Testis (tissue), 3 donors: ENCODE measurements around the gene FCMR. TPM values are rescaled to one million over a fixed set of nuclear protein-coding genes. Genes with fewer than 3 reads are reported as not detected.

Source experiments
- DNase-seq: peaks from one replicate; pipeline ENCODE4 v3.0.0-alpha.2; 2019
- H3K27ac ChIP-seq, 2 donors: fragments of 200-600 bp; sonication (generic); one replicate each; pipeline ENCODE4 v1.5.1; 2019
- H3K27me3 ChIP-seq: fragments of 200-600 bp; sonication (generic); one replicate; pipeline ENCODE4 v1.5.1; 2019
- H3K36me3 ChIP-seq: fragments of 200-600 bp; sonication (generic); one replicate; pipeline ENCODE4 v1.5.1; 2017; ENCODE audit warnings: low read depth; ENCODE audit errors: missing control alignments
- H3K4me1 ChIP-seq: fragments of 200-600 bp; sonication (generic); one replicate; pipeline ENCODE4 v1.5.1; 2019
- H3K4me3 ChIP-seq, 2 donors: fragments of 200-600 bp; sonication (generic); one replicate each; pipeline ENCODE4 v1.5.1; 2017 to 2019
- H3K9me3 ChIP-seq: fragments of 200-600 bp; sonication (generic); one replicate; pipeline ENCODE4 v1.5.1; 2017
- POLR2A ChIP-seq: fragments of 450-650 bp; IDR thresholded peaks from one replicate; pipeline ENCODE4 v1.6.1; 2017; ENCODE audit warnings: antibody characterized with exemption, mild to moderate bottlenecking, moderate library complexity
- WGBS, 2 donors: methylation state at CpG; one replicate each; pipeline ENCODE4 v1.1.5; 2018; 5-methylcytosine and 5-hydroxymethylcytosine counted together
- intact Hi-C: fragments of 100-400 bp; cut with DNase I; formaldehyde crosslinking; loops from one replicate; pipeline ENCODE4 v1.15.1; 2023; ENCODE audit warnings: low total_unique reads
- polyA plus RNA-seq: library from polyadenylated mRNA; stranded (reverse); fragments of 350-450 nt; fragmentation: Illumina TruSeq; extraction: RNeasy Lipid Tissue Mini Kit (QIAGEN cat#74804); gene quantifications from one replicate; pipeline ENCODE4 v1.2.3, GENCODE V29; 2014; ENCODE audit warnings: low read depth, low replicate concordance; ENCODE audit not compliant: insufficient read depth
- total RNA-seq, 2 donors: library from RNA; depleted of rRNA; stranded (reverse); fragments of >200 nt; gene quantifications; one replicate each; pipeline ENCODE4 v1.2.3, GENCODE V29; 2016
- TF ChIP-seq, protein P1 (sequence below), 3 experiments: fragments of 450-650 bp in 2 of 3; fragments of 200-600 bp in 1 of 3; sonication (generic) in 1 of 3; IDR thresholded peaks; one replicate each; pipeline ENCODE4 v1.5.1; 2016 to 2019; ENCODE audit warnings: antibody characterized with exemption in 3 of 3, mild to moderate bottlenecking in 2 of 3, moderate library complexity in 1 of 3

Gene FCMR
- total and polyA plus RNA-seq, 3 donors from 2014 or later, result 1.1 to 5.3 (median 1.3) TPM

DNA sequence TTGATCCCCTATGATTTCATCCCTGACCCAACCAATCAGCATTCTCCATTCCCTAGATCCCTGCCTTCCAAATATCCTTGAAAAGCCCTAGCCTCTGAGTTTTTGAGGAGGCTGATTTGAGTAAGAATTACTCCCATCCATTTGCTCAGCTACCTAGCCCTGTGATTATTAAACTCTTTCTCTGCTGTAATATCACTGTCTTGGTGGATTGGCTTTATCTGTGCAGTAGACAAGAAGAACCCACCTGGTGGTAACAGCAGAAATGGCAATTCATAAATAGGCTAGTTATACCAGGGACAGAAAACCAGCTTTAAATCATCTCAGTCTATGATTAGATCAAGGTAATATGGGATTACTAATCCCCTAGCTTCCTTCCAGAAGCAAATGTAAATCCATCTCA is 43.3 kb downstream of the FCMR start:
- TF ChIP-seq POLR2A, result no peak
- TF ChIP-seq, protein P1, sequence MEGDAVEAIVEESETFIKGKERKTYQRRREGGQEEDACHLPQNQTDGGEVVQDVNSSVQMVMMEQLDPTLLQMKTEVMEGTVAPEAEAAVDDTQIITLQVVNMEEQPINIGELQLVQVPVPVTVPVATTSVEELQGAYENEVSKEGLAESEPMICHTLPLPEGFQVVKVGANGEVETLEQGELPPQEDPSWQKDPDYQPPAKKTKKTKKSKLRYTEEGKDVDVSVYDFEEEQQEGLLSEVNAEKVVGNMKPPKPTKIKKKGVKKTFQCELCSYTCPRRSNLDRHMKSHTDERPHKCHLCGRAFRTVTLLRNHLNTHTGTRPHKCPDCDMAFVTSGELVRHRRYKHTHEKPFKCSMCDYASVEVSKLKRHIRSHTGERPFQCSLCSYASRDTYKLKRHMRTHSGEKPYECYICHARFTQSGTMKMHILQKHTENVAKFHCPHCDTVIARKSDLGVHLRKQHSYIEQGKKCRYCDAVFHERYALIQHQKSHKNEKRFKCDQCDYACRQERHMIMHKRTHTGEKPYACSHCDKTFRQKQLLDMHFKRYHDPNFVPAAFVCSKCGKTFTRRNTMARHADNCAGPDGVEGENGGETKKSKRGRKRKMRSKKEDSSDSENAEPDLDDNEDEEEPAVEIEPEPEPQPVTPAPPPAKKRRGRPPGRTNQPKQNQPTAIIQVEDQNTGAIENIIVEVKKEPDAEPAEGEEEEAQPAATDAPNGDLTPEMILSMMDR (IDR thresholded peaks at IDR 0.05), result no peak
- H3K4me1 ChIP-seq, result no peaks in the 10 kb centered on the region
- H3K4me3 ChIP-seq, result no peak overlapping the region
- intact Hi-C loops, result no loop called here
- DNase-seq, result no peak
- no peak overlapping the region for H3K27ac ChIP-seq
- no peaks in the 10 kb centered on the region for H3K36me3 ChIP-seq
- H3K27me3 ChIP-seq, result no peaks in the 10 kb centered on the region
- no peaks in the 10 kb centered on the region for H3K9me3 ChIP-seq

GRCh38 chr1:206875752-206876377 is 45.9 kb downstream of the FCMR start:
- Histone ChIP-seq H3K4me1 (no peaks in the 10 kb centered on the region), H3K9me3 (no peaks in the 10 kb centered on the region), H3K36me3 (no peaks in the 10 kb centered on the region), H3K27ac (no peak overlapping the region), H3K27me3 (no peaks in the 10 kb centered on the region), H3K4me3 (no peak overlapping the region)
- intact Hi-C loops, result no loop called here
- WGBS, 2 donors, result 84 to 85% methylated on average over 3 of the region's 3 CpGs
- DNase-seq, result no peak
- TF ChIP-seq POLR2A, result no peak
- TF ChIP-seq, protein P1 (IDR thresholded peaks at IDR 0.05), result no peak

GRCh38 chr1:206873603-206874188 is 48.0 kb downstream of the FCMR start:
- H3K27ac ChIP-seq, result no peak overlapping the region
- TF ChIP-seq, protein P1 (IDR thresholded peaks at IDR 0.05), result no peak
- no peak for TF ChIP-seq POLR2A
- no peak for DNase-seq
- no peak overlapping the region for H3K4me3 ChIP-seq
- 94 to 98% methylated on average over 3 of the region's 3 CpGs for WGBS, 2 donors
- H3K36me3 ChIP-seq, result no peaks in the 10 kb centered on the region
- intact Hi-C loops, result no loop called here
- no peaks in the 10 kb centered on the region for H3K9me3 ChIP-seq
- no peaks in the 10 kb centered on the region for H3K27me3 ChIP-seq
- no peaks in the 10 kb centered on the region for H3K4me1 ChIP-seq

DNA sequence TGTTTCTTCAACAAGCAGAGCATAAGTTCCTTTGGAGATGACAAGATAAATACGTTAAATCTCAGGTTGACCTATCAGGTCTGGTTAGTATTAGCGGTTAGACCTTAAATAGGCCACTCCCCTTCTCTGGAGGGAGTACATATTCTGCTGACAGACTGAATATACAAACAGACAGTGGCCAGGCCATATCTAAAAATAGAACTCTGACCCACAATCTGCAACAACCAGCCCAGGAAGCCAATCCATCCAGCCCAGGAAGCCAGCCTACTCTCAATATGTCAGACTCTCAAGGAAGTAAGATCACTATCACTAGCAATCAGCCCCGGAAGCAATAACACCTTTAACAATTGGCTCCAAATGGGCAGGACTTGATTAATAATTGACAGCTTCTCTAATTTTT is 49.6 kb downstream of the FCMR start:
- WGBS, 2 donors, result 84 to 97% methylated on average over 3 of the region's 3 CpGs
- Histone ChIP-seq H3K4me1 (no peaks in the 10 kb centered on the region), H3K27me3 (no peaks in the 10 kb centered on the region), H3K27ac (no peak overlapping the region), H3K36me3 (no peaks in the 10 kb centered on the region), H3K9me3 (no peaks in the 10 kb centered on the region), H3K4me3 (no peak overlapping the region)
- intact Hi-C loops, result no loop called here
- TF ChIP-seq, protein P1 (IDR thresholded peaks at IDR 0.05), result no peak
- no peak for TF ChIP-seq POLR2A
- no peak for DNase-seq

DNA sequence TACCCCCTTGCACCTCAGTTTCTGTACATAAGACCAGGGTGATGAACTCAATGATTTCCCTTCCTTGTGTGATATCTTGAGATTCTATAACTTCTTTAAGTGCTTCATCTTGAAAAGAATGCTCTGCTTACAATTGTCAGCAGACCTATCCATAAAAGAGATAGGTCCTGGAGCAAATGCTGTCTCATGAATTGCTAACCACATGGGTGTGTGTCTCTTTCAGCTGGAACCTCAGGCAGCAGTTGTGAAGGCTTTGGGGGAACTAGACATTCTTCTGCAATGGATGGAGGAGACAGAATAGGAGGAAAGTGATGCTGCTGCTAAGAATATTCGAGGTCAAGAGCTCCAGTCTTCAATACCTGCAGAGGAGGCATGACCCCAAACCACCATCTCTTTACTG is 53.5 kb downstream of the FCMR start:
- no peaks in the 10 kb centered on the region for H3K27me3 ChIP-seq
- no peak for TF ChIP-seq POLR2A
- DNase-seq, result no peak
- no peak overlapping the region for H3K27ac ChIP-seq
- H3K9me3 ChIP-seq, result no peaks in the 10 kb centered on the region
- 74 to 93% methylated on average over 1 of the region's 1 CpG for WGBS, 2 donors
- H3K36me3 ChIP-seq, result no peaks in the 10 kb centered on the region
- no peak overlapping the region for H3K4me3 ChIP-seq
- no peaks in the 10 kb centered on the region for H3K4me1 ChIP-seq
- intact Hi-C loops, result no loop called here
